ENCODE results near the gene MLLT6. TPM values are rescaled to one million over a fixed set of nuclear protein-coding genes. Genes with fewer than 3 reads are reported as not detected.

Gene MLLT6
- total RNA-seq, 1 experiment from 2014 or later: 127 TPM

DNA sequence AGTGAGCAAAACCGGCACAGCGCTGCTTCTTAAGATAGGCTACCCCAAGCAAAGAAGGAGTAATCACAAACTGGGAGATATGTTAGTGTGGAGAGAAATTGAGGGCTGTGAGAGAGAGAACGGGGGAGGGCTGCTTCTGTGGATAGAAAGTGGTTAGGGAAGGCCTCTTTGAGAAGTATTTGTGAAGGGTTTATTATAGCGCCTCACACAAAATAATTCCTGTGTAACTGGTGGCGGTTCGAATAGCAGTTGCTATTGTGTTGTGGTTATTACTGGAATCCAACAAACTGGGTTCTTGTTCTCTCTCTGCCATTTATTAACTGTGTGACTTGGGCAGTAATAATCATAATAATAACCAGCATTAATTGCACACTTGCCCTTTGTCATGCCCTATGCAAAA is 15.9 kb downstream of the MLLT6 start:
- CTCF ChIA-PET: interaction anchor here (0.6 kb wide), 1 partner anchor 10 kb away, joined by 3 read pairs; no protein-coding TSS in a partner anchor
- H3K4me3 ChIP-seq: no peak overlapping the region
- POLR2A ChIA-PET (ENCODE audit: unreplicated experiment): no interaction called here

DNA sequence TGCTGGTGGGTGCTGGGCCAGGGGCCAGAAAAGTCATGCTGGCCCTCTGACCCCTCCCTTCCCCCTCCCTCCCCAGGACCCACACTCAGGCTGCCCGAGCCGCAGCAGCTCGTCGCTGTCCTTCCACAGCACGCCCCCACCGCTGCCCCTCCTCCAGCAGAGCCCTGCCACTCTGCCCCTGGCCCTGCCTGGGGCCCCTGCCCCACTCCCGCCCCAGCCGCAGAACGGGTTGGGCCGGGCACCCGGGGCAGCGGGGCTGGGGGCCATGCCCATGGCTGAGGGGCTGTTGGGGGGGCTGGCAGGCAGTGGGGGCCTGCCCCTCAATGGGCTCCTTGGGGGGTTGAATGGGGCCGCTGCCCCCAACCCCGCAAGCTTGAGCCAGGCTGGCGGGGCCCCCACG is 16.7 kb downstream of the MLLT6 start:
- H3K4me2 ChIP-seq: no peak overlapping the region
- H3K9me2 ChIP-seq (ENCODE audit: insufficient read depth): no peaks in the 10 kb centered on the region
- DNase-seq: no peak
- H4K20me1 ChIP-seq (ENCODE audit: insufficient read depth): no peaks in the 10 kb centered on the region; the same call in 1 of the 2 replicates
- no peaks in the 10 kb centered on the region for H3K27me3 ChIP-seq (ENCODE audit: insufficient read depth, low read depth)
- TF ChIP-seq, protein P1, sequence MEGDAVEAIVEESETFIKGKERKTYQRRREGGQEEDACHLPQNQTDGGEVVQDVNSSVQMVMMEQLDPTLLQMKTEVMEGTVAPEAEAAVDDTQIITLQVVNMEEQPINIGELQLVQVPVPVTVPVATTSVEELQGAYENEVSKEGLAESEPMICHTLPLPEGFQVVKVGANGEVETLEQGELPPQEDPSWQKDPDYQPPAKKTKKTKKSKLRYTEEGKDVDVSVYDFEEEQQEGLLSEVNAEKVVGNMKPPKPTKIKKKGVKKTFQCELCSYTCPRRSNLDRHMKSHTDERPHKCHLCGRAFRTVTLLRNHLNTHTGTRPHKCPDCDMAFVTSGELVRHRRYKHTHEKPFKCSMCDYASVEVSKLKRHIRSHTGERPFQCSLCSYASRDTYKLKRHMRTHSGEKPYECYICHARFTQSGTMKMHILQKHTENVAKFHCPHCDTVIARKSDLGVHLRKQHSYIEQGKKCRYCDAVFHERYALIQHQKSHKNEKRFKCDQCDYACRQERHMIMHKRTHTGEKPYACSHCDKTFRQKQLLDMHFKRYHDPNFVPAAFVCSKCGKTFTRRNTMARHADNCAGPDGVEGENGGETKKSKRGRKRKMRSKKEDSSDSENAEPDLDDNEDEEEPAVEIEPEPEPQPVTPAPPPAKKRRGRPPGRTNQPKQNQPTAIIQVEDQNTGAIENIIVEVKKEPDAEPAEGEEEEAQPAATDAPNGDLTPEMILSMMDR (conservative IDR thresholded peaks at IDR 0.05): no peak
- TF ChIP-seq EZH2 (IDR thresholded peaks at IDR 0.05; ENCODE audit: low read depth): no peak
- H3K4me3 ChIP-seq: no peak overlapping the region
- H3F3A ChIP-seq (ENCODE audit: insufficient read depth, low read depth): peaks cover 20% of the 10 kb centered on the region; the same call in 1 of the 2 replicates
- intact Hi-C loops (cut with micrococcal nuclease; ENCODE audit: unreplicated experiment): no loop called here
- no peak overlapping the region for H3K27ac ChIP-seq
- no peak overlapping the region for H2AFZ ChIP-seq
- no peaks in the 10 kb centered on the region for H3K4me1 ChIP-seq (replicated peaks; ENCODE audit: insufficient read depth)
- no peaks in the 10 kb centered on the region for H3K79me2 ChIP-seq (ENCODE audit: low read depth)
- H3K36me3 ChIP-seq (ENCODE audit: low read depth): peaks cover 11% of the 10 kb centered on the region; the same call in 1 of the 2 replicates
- no peaks in the 10 kb centered on the region for H3K9me3 ChIP-seq (ENCODE audit: insufficient read depth, low read depth)
- ChIA-PET CTCF (no interaction called here), POLR2A (ENCODE audit: unreplicated experiment) (no interaction called here)
- BruUV-seq (replicated peaks): no TSS peak

More for the DNA sequence above, 15.9 kb downstream of the MLLT6 start:
- no TSS peak for BruUV-seq (replicated peaks)
- Histone ChIP-seq H3K27me3 (ENCODE audit: insufficient read depth, low read depth) (no peaks in the 10 kb centered on the region), H3K36me3 (ENCODE audit: low read depth) (peaks cover 11% of the 10 kb centered on the region; the same call in 1 of the 2 replicates), H3K4me1 (replicated peaks; ENCODE audit: insufficient read depth) (no peaks in the 10 kb centered on the region), H3K27ac (no peak overlapping the region), H2AFZ (no peak overlapping the region), H4K20me1 (ENCODE audit: insufficient read depth) (no peaks in the 10 kb centered on the region; the same call in 1 of the 2 replicates), H3K9me3 (ENCODE audit: insufficient read depth, low read depth) (no peaks in the 10 kb centered on the region), H3K9me2 (ENCODE audit: insufficient read depth) (no peaks in the 10 kb centered on the region), H3F3A (ENCODE audit: insufficient read depth, low read depth) (peaks cover 22% of the 10 kb centered on the region; the same call in 1 of the 2 replicates), H3K79me2 (ENCODE audit: low read depth) (no peaks in the 10 kb centered on the region), H3K4me2 (no peak overlapping the region)
- TF ChIP-seq, protein P1 (conservative IDR thresholded peaks at IDR 0.05): no peak
- TF ChIP-seq EZH2 (IDR thresholded peaks at IDR 0.05; ENCODE audit: low read depth): no peak
- no peak for DNase-seq
- intact Hi-C loops (cut with micrococcal nuclease; ENCODE audit: unreplicated experiment): no loop called here

DNA sequence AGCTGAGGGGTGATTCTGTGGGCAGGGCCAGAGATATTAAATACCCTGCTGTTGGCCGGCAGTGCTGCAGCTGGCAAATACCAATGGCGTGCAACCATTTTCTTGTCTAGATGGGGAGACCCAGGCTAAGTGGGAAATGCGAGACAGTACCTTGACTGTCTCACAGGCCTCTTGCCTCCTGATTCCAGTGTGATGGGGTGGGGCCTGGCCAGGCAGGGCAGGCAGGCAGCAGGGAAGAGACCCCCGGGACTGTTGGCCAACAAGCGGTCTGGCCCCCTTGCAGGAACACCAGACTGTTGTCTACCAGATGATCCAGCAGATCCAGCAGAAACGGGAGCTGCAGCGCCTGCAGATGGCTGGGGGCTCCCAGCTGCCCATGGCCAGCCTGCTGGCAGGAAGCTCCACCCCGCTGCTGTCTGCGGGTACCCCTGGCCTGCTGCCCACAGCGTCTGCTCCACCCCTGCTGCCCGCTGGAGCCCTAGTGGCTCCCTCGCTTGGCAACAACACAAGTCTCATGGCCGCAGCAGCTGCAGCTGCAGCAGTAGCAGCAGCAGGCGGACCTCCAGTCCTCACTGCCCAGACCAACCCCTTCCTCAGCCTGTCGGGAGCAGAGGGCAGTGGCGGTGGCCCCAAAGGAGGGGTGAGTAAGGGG is 19.4 kb downstream of the MLLT6 start:
- CTCF ChIA-PET: no interaction called here

More for the DNA sequence above, 19.4 kb downstream of the MLLT6 start:
- POLR2A ChIA-PET (ENCODE audit: unreplicated experiment): no interaction called here
- H3K79me2 ChIP-seq (ENCODE audit: low read depth): no peaks in the 10 kb centered on the region
- H4K20me1 ChIP-seq (ENCODE audit: insufficient read depth): no peaks in the 10 kb centered on the region; the same call in 1 of the 2 replicates
- H3K4me2 ChIP-seq: no peak overlapping the region
- peaks cover 6% of the 10 kb centered on the region; the same call in 1 of the 2 replicates for H3K36me3 ChIP-seq (ENCODE audit: low read depth)
- H3K4me3 ChIP-seq: no peak overlapping the region
- BruUV-seq (replicated peaks): no TSS peak
- no peaks in the 10 kb centered on the region for H3K9me2 ChIP-seq (ENCODE audit: insufficient read depth)
- H3K27ac ChIP-seq: no peak overlapping the region
- no peaks in the 10 kb centered on the region for H3K9me3 ChIP-seq (ENCODE audit: insufficient read depth, low read depth)
- H3K27me3 ChIP-seq (ENCODE audit: insufficient read depth, low read depth): no peaks in the 10 kb centered on the region
- TF ChIP-seq, protein P1 (conservative IDR thresholded peaks at IDR 0.05): no peak
- TF ChIP-seq EZH2 (IDR thresholded peaks at IDR 0.05; ENCODE audit: low read depth): no peak
- no peak for DNase-seq
- intact Hi-C loops (cut with micrococcal nuclease; ENCODE audit: unreplicated experiment): no loop called here
- peaks cover 34% of the 10 kb centered on the region; the same call in 1 of the 2 replicates for H3F3A ChIP-seq (ENCODE audit: insufficient read depth, low read depth)
- no peaks in the 10 kb centered on the region for H3K4me1 ChIP-seq (replicated peaks; ENCODE audit: insufficient read depth)
- no peak overlapping the region for H2AFZ ChIP-seq

Measured in PC-9 (cell line).